GM21526 (cell line): ENCODE results near the gene CCR2.
A peak's percentile ranks its signal among the peaks of the same experiment; 100 is the strongest.
"Not testable (repeated sequence)": the region's sequence is repeated elsewhere in the genome, so short reads cannot be mapped to it uniquely, and the experiment has no call there.

Experiments used
- ATAC-seq: cut with Tn5 transposase; IDR thresholded peaks from one replicate; pipeline ENCODE4 v1.9.1; 2021; ENCODE audit warnings: moderate library complexity; ENCODE audit not compliant: unreplicated experiment, low FRiP score

The CCR2 gene

GRCh38 chr3:46353647-46354410, at the start of gene CCR2:
Gene CCR2 (plus strand): TSS chr3:46354111. CDS start chr3:46357528, 3,417 bp downstream.
- no peak for ATAC-seq

GRCh38 chr3:46304739-46305138, 49.2 kb upstream of the CCR2 start:
- no peak for ATAC-seq

- ATAC-seq = no peak
Measured at GRCh38 chr3:46312991-46313390, 40.9 kb upstream of the CCR2 start.

DNA sequence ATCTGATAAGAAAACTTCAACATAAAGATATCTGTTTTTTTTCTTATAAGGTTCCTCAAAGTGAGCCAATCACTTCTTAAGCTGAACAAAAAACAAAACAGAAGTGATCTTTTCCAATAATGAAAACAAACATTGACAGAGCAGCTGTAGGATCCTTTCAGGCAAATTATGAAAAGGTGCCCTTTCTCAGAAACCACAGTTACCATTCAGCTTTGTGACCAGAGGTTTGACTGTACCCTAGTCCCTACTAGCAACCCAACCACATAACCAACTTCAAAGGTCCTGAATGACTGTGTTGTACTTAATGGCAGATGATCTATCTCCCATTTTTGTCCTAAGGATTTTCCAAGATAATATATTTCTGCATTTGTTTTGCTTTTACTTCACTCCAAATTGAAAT, 39.4 kb upstream of the CCR2 start:
- no peak for ATAC-seq

DNA sequence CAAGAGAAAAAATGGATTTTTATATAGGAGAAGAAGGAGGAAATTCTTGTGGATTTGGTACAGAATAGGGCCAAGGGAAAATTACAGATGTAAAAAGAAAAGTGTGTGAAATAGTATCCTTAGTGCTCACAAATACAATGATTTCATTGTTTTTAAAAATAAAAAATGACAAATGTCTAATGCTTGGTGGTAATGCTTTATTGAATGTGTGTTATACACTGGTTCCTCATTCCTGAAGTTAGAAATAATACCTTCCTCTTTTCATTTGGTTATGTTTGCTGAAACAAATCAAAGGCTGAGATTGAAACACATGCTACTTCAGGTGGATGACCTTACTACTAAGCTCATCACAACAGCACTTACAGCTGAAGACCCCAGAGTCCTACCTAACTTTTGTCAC, 37.7 kb upstream of the CCR2 start:
- no peak for ATAC-seq

GRCh38 chr3:46318207-46318927, 35.5 kb upstream of the CCR2 start:
- ATAC-seq = no peak

DNA sequence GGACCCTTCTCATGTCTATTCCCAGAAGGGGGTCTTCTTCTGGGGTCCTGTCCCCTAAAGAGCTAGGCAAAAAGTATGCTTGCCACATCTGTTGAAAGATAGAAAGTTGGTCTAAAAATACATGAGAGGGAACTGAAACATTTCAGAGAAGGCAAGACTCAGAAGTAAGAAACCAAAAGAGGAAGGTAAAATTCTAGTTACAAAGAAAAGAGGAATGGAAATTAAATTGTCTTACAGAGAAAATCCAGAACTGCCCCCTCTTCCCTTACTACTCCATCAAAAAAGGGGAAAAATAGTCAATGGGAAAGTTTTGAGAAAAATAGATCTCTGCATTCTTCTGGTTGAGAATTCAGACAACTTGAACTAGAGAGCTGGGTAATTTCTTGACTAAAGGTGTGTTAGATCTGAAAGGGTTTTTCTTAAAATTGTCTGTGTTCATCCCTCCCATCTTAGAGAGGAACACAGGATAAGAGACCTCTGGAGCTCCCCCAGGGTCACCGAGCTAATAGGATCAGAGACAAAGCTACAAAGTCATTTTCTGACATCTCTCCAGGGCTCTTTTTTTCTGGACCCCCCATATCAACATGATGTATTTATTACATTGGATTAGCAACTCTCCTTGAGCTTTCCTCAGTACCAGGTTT, 32.3 kb upstream of the CCR2 start:
- ATAC-seq = no peak

GRCh38 chr3:46324036-46324435, 29.9 kb upstream of the CCR2 start:
- ATAC-seq = no peak

GRCh38 chr3:46325645-46326300, 28.1 kb upstream of the CCR2 start:
- ATAC-seq = no peak

DNA sequence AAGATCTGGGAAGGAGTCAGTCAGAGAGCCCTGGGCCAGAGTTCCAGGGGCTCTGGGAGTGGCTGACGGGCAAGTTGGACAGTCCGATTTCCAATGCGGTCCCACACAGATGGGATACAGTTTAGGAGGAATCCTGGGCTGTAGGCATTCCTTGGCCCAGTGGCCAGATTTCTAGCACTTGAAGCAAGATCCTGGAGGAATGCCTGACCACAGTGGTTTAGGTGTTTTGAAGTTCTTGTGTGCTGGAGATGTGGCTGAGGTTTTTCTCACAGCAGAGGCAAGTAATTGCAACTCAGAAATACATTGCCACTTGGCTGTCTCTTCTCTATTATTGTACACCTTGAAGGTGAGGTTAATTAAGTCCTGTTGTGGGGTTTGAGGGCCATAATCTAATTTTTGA, 23.2 kb upstream of the CCR2 start:
- ATAC-seq = not testable (repeated sequence)

DNA sequence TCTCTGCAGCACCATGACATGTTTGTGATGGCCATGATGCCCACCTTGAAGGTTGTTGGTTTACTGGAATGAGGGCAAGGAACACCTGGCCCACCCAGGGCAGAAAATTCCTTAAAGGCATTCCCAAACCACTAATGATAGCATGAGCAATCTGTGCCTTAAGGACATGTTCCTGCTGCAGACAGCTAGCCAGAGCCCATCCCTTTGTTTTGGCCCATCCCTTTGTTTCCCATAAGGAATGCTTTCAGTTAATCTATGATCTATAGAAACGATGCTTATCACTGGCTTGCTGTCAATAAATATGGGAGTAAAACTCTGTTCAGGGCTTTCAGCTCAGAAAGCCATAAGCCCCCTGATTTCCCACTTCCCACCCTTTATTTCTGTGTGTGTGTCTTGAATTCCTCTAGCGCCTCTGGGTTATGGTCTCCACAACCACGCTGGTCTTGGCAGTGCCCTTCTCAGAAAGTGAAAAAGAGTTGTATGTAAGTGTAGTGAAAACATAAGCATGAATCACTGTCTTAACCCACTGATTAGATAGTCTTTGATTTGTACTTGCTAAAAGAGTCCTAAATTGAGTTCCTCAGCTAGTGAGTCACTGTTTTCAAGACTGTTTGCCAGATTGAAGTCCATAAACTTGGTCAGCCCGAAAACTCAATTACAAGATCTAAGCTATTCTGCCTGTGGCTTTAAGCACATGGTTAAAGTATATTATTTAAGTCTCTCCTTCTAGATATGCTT, 19.0 kb upstream of the CCR2 start:
- ATAC-seq = no peak

- ATAC-seq = no peak
Measured at GRCh38 chr3:46335541-46335940, 18.4 kb upstream of the CCR2 start.

GRCh38 chr3:46337911-46338310, 16.0 kb upstream of the CCR2 start:
- no peak for ATAC-seq

GRCh38 chr3:46338840-46339239, 15.1 kb upstream of the CCR2 start:
- no peak for ATAC-seq

DNA sequence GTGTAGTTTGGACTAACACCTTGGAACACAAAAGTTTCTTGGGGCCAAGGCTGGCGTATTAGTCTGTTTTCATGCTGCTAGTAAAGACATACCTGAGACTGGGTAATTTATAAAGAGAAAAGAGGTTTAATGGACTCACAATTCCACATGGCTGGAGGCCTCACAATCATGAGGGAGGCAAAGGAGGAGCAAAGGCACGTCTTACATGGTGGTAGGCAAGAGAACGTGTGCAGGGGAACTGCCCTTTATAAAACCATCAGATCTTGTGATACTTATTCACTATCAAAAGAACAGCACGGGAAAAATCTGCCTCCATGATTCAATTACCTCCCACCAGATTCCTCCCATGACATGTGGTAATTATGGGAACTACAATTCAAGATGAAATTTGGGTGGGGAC, 9.4 kb upstream of the CCR2 start:
- no peak for ATAC-seq

DNA sequence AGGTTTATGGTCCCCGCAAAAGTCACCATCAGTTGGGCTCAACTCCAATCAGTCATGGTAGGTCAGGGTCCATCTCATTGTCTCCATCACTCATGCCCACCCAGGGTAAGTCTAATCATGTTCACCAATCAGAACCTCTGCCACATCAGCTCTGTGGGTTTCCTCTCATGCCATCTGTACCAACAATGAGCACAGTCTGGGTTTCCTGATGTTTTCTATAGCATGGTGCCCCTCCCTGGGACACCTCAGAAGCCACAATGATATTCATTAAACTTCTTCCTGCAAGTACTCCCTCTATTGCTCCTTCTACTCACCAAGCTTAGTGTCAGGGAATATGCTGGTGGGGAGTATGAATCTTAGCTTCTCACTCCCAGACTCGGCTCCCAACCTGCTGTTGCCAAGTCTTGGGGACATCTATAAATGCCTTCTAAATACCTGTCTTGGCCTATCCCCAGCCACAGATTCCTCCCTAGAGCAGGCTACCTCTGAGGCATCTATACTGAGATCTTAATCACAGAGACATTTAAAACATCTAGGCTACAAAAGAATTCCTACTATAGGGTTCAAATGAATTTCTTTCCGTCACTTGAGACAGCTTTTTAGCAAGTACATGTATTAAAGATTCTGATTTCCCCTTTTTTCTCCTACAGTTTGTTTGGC, 5.0 kb upstream of the CCR2 start:
- ATAC-seq = no peak

DNA sequence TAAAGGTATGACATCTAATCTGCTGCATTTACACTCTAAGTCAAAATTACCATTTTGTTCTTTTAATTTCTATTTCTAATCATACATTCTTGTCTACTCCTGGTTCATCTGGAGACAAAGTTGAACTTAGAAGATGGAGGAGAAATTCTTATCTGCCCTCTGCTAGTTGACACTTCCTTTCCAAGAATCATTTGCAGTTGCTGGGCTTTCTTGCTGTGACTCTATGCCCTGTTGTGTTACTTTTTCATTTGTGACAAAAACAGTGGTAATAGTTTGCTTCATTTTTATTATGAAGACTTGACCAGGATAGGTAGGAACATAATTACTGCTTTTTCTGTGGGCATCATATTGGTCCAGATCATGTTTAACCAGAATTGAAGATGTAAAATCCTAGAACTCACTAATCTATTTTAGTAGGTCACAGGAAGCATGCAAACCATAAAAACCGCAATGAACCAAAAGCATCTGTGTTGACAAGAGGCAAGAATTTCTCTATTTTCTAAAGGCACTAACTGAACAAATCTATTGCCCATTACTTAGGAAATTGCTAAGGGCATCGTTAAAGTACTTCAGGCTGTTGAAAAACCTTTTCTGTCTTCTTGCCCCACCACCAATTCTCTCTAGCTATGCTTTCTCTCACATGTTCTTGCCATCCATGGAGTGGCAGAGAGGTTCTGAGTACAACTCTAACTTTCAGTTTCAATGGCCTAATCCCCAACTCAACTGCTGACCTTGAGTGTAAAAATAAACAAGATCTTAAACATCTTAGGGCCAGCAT, 4.2 kb upstream of the CCR2 start:
- peak; percentile 63 for ATAC-seq

DNA sequence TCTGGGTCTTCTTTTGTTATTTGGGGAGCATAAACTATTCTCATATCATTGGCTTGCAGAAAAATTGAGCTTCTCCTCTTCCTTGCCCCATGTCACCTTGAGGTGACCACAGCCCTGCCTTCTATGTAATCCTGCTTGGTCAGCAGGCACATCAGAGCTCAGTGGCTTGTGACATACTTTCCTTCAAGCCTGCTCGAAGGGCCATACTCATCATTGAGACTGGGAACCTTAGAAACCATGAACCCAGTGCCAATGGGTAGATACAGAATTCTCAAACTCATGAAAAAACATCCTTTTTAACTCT, 3.7 kb upstream of the CCR2 start:
- ATAC-seq = peak; percentile 10

- no peak for ATAC-seq
Measured at GRCh38 chr3:46351646-46352045, 2.3 kb upstream of the CCR2 start.
